Measurements from ENCODE around the gene KCNH8.

GRCh38 chr3:19267040-19267439 lies 118.7 kb downstream of the KCNH8 start:
- TF ChIP-seq, protein P1, sequence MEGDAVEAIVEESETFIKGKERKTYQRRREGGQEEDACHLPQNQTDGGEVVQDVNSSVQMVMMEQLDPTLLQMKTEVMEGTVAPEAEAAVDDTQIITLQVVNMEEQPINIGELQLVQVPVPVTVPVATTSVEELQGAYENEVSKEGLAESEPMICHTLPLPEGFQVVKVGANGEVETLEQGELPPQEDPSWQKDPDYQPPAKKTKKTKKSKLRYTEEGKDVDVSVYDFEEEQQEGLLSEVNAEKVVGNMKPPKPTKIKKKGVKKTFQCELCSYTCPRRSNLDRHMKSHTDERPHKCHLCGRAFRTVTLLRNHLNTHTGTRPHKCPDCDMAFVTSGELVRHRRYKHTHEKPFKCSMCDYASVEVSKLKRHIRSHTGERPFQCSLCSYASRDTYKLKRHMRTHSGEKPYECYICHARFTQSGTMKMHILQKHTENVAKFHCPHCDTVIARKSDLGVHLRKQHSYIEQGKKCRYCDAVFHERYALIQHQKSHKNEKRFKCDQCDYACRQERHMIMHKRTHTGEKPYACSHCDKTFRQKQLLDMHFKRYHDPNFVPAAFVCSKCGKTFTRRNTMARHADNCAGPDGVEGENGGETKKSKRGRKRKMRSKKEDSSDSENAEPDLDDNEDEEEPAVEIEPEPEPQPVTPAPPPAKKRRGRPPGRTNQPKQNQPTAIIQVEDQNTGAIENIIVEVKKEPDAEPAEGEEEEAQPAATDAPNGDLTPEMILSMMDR (conservative IDR thresholded peaks at IDR 0.05; ENCODE audit: low read length), result no peak
- TF ChIP-seq EZH2phosphoT487 (IDR thresholded peaks at IDR 0.05; ENCODE audit: borderline replicate concordance, low read depth, low read length), result no peak

All from OCI-LY7 (cell line).